Left cardiac atrium (tissue), 4 donors: ENCODE results near the gene PAK4. TPM values are rescaled to one million over a fixed set of nuclear protein-coding genes. Genes with fewer than 3 reads are reported as not detected.

Source experiments
- ATAC-seq, 2 donors: fragments of 200-7000 bp; cut with Tn5 transposase; one replicate each; pipeline ENCODE4 v1.9.1; 2020; ENCODE audit warnings: mild to moderate bottlenecking in 2 of 2, moderate library complexity in 2 of 2
- DNase-seq: peaks from one replicate; pipeline ENCODE4 v3.0.0-alpha.2; 2020
- intact Hi-C, 2 donors: fragments of 100-400 bp; cut with DNase I; formaldehyde crosslinking; loops; one replicate each; pipeline versions ENCODE4 v1.14.1 to v1.15.1; 2022 to 2023
- total RNA-seq, 2 donors: library from RNA; stranded (reverse); fragmentation: NEBNext Ultra II Directional; extraction: Animal tissue kit (Norgen Biotek cat#: 25700); gene quantifications; one replicate each; pipeline ENCODE4 v1.2.1, GENCODE V29; 2021
- donor health status: DM: no; HTN: yes; CAD: no.
- donor health status: DM: no; HTN: yes; CAD: no; lungs with severe emphysema.
- donor health status: DM: yes; HTN: yes; CAD: no.
- donor health status: Dilated cardiomyopathy.

Gene PAK4
- total RNA-seq, 2 donors from 2014 or later = 15.8 to 17.2 TPM

- DNase-seq (no peak), ATAC-seq (peak in 1 of 2 donors; percentile 9)
- intact Hi-C loops = no loop called here
These were observed 964 bp downstream of the PAK4 start for GRCh38 chr19:39126312-39127187.

GRCh38 chr19:39127812-39128515, 2.4 kb downstream of the PAK4 start:
- DNase-seq (no peak), ATAC-seq (no peak)
- intact Hi-C loops = no loop called here

GRCh38 chr19:39128516-39129079, 3.0 kb downstream of the PAK4 start:
- intact Hi-C loops = no loop called here
- ATAC-seq (no peak), DNase-seq (no peak)

GRCh38 chr19:39129116-39129515, 3.5 kb downstream of the PAK4 start:
- intact Hi-C loops = no loop called here
- ATAC-seq = no peak
- no peak for DNase-seq

- DNase-seq (no peak), ATAC-seq (no peak)
- intact Hi-C loops = no loop called here
These were observed 5.0 kb downstream of the PAK4 start for GRCh38 chr19:39130337-39131254.

- peak; percentile 50 to 54 for ATAC-seq
- intact Hi-C loops = no loop called here
- peak; percentile 70 for DNase-seq
These were observed 5.7 kb downstream of the PAK4 start for GRCh38 chr19:39131255-39131755.

GRCh38 chr19:39132344-39132969, 6.9 kb downstream of the PAK4 start:
- ATAC-seq (no peak), DNase-seq (no peak)
- intact Hi-C loops = no loop called here

- DNase-seq (no peak), ATAC-seq (peak; percentile 41 to 54)
- intact Hi-C loops = no loop called here
These were observed 8.1 kb downstream of the PAK4 start for GRCh38 chr19:39133431-39134270.

GRCh38 chr19:39135701-39136100, 10.1 kb downstream of the PAK4 start:
- ATAC-seq (no peak), DNase-seq (no peak)
- intact Hi-C loops = no loop called here

GRCh38 chr19:39136225-39136940, 10.8 kb downstream of the PAK4 start:
- ATAC-seq (peak in 1 of 2 donors; percentile 6), DNase-seq (peak; percentile 60)
- intact Hi-C loops = no loop called here

- DNase-seq = no peak
- ATAC-seq = no peak
These were observed 11.5 kb downstream of the PAK4 start for GRCh38 chr19:39137131-39137530.

GRCh38 chr19:39138221-39139211, 12.9 kb downstream of the PAK4 start:
- intact Hi-C loops = no loop called here
- no peak for ATAC-seq
- DNase-seq = no peak

More at GRCh38 chr19:39137131-39137530, 11.5 kb downstream of the PAK4 start:
- intact Hi-C loops = no loop called here

GRCh38 chr19:39139305-39139874, 13.8 kb downstream of the PAK4 start:
- no peak for ATAC-seq
- intact Hi-C loops = no loop called here
- DNase-seq = no peak

- DNase-seq (no peak), ATAC-seq (no peak)
- intact Hi-C loops = no loop called here
These were observed 14.4 kb downstream of the PAK4 start for GRCh38 chr19:39139971-39140453.

- DNase-seq (no peak), ATAC-seq (no peak)
- intact Hi-C loops = no loop called here
These were observed 15.0 kb downstream of the PAK4 start for GRCh38 chr19:39140594-39140993.
